Adrenal gland (tissue), 5 donors: ENCODE measurements around the gene FRY.

ENCODE experiments used
- CTCF ChIP-seq, 6 experiments: fragments of 450-650 bp in 4 of 6; fragments of 200-600 bp in 2 of 6; sonication (generic) in 1 of 6; IDR thresholded peaks; 1 replicate in 5 of 6; 2 replicates in 1 of 6; pipeline versions ENCODE4 v1.5.1 to v1.8.0; 2016 to 2021; ENCODE audit warnings: antibody characterized with exemption in 6 of 6, mild to moderate bottlenecking in 2 of 6, moderate library complexity in 1 of 6
- POLR2A ChIP-seq, 2 donors: fragments of 450-650 bp; IDR thresholded peaks; one replicate each; pipeline ENCODE4 v1.6.1; 2017; ENCODE audit warnings: antibody characterized with exemption in 2 of 2, mild to moderate bottlenecking in 2 of 2, moderate library complexity in 1 of 2
- donor health status: DM: no; HTN: no; CAD: no.

GRCh38 chr13:32044446-32044845 is 12.9 kb downstream of the FRY start:
- TF ChIP-seq CTCF (IDR thresholded peaks at IDR 0.05): no peak
- TF ChIP-seq POLR2A (IDR thresholded peaks at IDR 0.05): no peak
